ENCODE data around the gene SLC15A3. TPM values are rescaled to one million over a fixed set of nuclear protein-coding genes. Genes with fewer than 3 reads are reported as not detected.
A peak's percentile ranks its signal among the peaks of the same experiment; 100 is the strongest.

The SLC15A3 gene
- total RNA-seq, 1 donor from 2014 or later = 10.4 TPM

DNA sequence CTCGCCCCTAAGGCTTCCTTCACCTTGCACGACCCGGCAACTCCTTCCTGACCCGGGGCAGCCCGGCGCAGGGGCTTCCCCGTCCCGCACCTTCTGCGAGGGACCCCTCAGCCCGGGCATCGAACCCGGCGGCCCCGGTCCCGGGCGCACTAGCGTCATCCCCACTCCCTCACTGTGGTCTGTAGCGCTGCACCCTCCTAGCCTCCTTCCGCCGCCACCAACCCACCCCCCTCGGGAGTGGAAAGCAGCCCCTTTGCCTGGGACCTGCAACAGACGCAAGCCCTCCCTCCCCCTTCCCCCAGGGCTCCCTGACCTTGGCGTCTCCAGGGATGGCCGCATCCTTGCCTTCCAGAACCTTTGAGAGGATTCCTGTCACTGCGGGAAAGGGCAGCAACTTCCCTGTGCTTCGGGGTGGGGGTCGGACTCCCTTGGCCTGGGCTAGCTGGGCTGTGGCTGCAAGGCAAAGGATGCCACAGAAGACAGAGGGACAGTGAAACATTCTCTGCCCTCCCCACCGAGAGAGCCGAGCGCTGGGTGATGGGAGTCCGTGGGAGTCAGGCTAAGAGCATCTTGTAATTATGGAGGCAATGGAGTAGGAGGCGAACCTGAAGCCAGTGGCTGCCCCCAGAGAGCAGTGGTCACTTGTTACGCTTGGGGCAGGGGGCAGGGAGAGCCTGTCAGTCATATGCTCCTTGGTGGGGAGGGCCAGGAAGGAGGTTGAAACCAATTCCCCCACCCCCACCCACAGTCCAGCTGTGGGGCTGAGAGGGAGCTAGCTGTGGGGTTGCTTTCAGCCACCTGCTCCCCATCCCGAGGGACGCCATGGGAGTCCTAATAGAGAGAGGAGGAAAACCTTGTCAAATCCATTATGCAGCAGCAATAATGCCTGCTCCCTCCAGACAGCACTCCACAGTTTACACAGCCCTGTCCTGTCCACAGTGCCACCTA lies 26.8 kb downstream of the SLC15A3 start:
- DNase-seq (ENCODE audit: low read depth, low spot score) = peak; percentile 27
- H3K27me3 Mint-ChIP-seq (ENCODE audit: low read depth) = no peaks in the 10 kb centered on the region
- peaks cover 17% of the 10 kb centered on the region for H3K36me3 Mint-ChIP-seq (ENCODE audit: low read depth)
- no peaks in the 10 kb centered on the region for H3K9me3 Mint-ChIP-seq
- peaks cover 28% of the 10 kb centered on the region for H3K4me1 Mint-ChIP-seq
- H3K27ac Mint-ChIP-seq (ENCODE audit: unreplicated experiment) = no peak overlapping the region
- peak overlapping the region; percentile 95 for H3K4me3 Mint-ChIP-seq
- no peak for TF ChIP-seq CTCF (conservative IDR thresholded peaks at IDR 0.05)

- H3K27ac Mint-ChIP-seq (ENCODE audit: unreplicated experiment) = no peak within 1 kb of the TSS
- peak within 1 kb of the TSS; percentile 95 for H3K4me3 Mint-ChIP-seq
- H3K9me3 Mint-ChIP-seq = no peaks in the 10 kb centered on the region
- DNase-seq (ENCODE audit: low read depth, low spot score) = peak; percentile 69
- peaks cover 14% of the 10 kb centered on the region for H3K36me3 Mint-ChIP-seq (ENCODE audit: low read depth)
- TF ChIP-seq CTCF (conservative IDR thresholded peaks at IDR 0.05) = no peak
- H3K4me1 Mint-ChIP-seq = peaks cover 28% of the 10 kb centered on the region
- no peaks in the 10 kb centered on the region for H3K27me3 Mint-ChIP-seq (ENCODE audit: low read depth)
These were observed 27.7 kb downstream of the SLC15A3 start, which contains the start of gene TMEM132A for GRCh38 chr11:60924110-60924905. Gene TMEM132A (plus strand): TSS chr11:60924460. CDS start chr11:60924634, 174 bp downstream.

GRCh38 chr11:60923800-60924109 lies 28.2 kb downstream of the SLC15A3 start:
- H3K36me3 Mint-ChIP-seq (ENCODE audit: low read depth) = peaks cover 14% of the 10 kb centered on the region
- peak overlapping the region; percentile 95 for H3K4me3 Mint-ChIP-seq
- no peaks in the 10 kb centered on the region for H3K9me3 Mint-ChIP-seq
- H3K4me1 Mint-ChIP-seq = peaks cover 28% of the 10 kb centered on the region
- TF ChIP-seq CTCF (conservative IDR thresholded peaks at IDR 0.05) = no peak
- no peak for DNase-seq (ENCODE audit: low read depth, low spot score)
- H3K27me3 Mint-ChIP-seq (ENCODE audit: low read depth) = no peaks in the 10 kb centered on the region
- H3K27ac Mint-ChIP-seq (ENCODE audit: unreplicated experiment) = no peak overlapping the region

DNA sequence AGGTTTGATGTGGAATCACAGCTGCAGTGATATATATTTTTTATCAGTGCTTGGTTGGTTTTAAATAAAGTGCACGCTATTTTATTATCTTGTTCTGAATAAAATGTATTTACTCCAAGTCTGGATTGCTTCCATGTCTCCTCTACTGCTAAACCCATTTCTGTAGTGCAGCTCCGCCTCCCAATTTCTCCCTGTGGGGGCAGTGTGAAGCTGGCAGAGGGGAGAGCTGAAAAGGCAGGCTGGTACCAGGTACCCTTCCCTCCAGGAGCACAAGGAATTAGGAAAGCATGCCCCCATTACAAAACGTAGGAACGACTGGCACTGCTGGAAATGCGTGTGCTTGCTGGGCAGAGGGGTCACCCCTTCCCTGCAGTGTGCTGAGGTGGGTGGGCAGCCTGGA lies 28.6 kb downstream of the SLC15A3 start:
- no peak overlapping the region for H3K27ac Mint-ChIP-seq (ENCODE audit: unreplicated experiment)
- H3K4me3 Mint-ChIP-seq = peak overlapping the region; percentile 83
- no peaks in the 10 kb centered on the region for H3K9me3 Mint-ChIP-seq
- no peak for TF ChIP-seq CTCF (conservative IDR thresholded peaks at IDR 0.05)
- H3K4me1 Mint-ChIP-seq = peaks cover 28% of the 10 kb centered on the region
- H3K27me3 Mint-ChIP-seq (ENCODE audit: low read depth) = no peaks in the 10 kb centered on the region
- no peak for DNase-seq (ENCODE audit: low read depth, low spot score)
- H3K36me3 Mint-ChIP-seq (ENCODE audit: low read depth) = peaks cover 14% of the 10 kb centered on the region

- H3K27me3 Mint-ChIP-seq (ENCODE audit: low read depth) = no peaks in the 10 kb centered on the region
- no peaks in the 10 kb centered on the region for H3K9me3 Mint-ChIP-seq
- peaks cover 14% of the 10 kb centered on the region for H3K36me3 Mint-ChIP-seq (ENCODE audit: low read depth)
- H3K4me1 Mint-ChIP-seq = peaks cover 28% of the 10 kb centered on the region
- no peak for TF ChIP-seq CTCF (conservative IDR thresholded peaks at IDR 0.05)
- H3K27ac Mint-ChIP-seq (ENCODE audit: unreplicated experiment) = no peak overlapping the region
- H3K4me3 Mint-ChIP-seq = peak overlapping the region; percentile 83
- DNase-seq (ENCODE audit: low read depth, low spot score) = no peak
These were observed 29.1 kb downstream of the SLC15A3 start for GRCh38 chr11:60922906-60923305.

Measured in neural crest cell (in vitro differentiated cells).